ENCODE measurements around the gene ITPR1.

The ITPR1 gene

GRCh38 chr3:4517643-4518311 is 24.6 kb downstream of the ITPR1 start:
- CTCF ChIA-PET, result interaction anchor here (1.1 kb wide), 1 partner anchor 64 kb away, joined by 3 read pairs; no protein-coding TSS in a partner anchor

DNA sequence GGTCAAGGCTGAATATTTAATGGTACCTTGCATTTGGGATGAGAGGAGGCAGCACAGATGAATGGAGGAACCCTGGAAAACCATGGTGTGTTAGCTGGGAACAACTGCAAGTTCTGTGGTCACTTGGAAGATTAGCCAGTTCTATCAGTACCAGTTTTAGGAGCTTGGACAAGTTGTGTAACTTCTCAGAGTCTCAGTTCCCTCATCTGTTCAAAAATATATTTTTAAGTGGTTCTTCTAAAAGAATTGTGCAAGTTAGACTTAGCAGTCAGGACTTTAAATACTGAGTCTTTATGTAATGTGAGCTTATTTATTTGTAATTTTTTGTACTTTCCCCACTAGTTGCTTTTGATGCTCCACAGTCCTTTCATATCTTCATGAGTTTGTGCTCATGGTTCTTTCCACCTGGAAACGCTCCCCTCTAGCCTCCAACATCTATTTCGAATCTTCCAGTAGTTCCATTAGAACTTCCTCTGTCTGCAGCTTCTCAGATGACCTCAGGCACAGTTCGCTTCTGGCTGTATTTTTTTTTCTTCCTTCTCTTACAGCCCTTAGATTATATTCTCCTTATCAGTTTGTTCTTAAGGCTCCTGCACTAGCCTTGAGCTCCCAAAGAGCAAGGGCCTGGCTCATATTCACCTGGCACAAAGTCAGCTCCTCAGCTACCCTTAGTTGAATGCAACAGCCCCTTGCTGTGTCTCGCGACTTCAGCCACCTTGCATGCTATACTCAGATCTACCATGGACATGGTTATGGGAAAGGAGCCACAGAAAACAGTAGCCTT is 27.1 kb downstream of the ITPR1 start:
- Histone ChIP-seq H3K9me3 (ENCODE audit: control insufficient read depth, insufficient read depth, low read depth, low read length) (no peaks in the 10 kb centered on the region), H3K4me3 (ENCODE audit: low read depth, low read length) (no peak overlapping the region), H3K36me3 (ENCODE audit: control insufficient read depth in 2 of 2, insufficient read depth in 1 of 2, low read length in 2 of 2) (peaks cover 0 to 5% of the 10 kb centered on the region in 2 experiments; a peak in 1 of 3 replicates), H3K4me1 (ENCODE audit: control insufficient read depth, insufficient read depth, low read length) (no peaks in the 10 kb centered on the region), H3K27ac (ENCODE audit: extremely low read depth, low read depth, low read length) (no peak overlapping the region)
- ChIA-PET CTCF (no interaction called here), POLR2A (interaction anchor here (1.3 kb wide), 1 partner anchor 27 kb away, joined by 6 read pairs; the partner anchor contains the start of gene ITPR1)
- TF ChIP-seq ZNF174 (tag by site-specific recombination; IDR thresholded peaks at IDR 0.05) (no peak), KLF17 (tag by site-specific recombination; IDR thresholded peaks at IDR 0.05) (no peak), ZNF211 (tag by site-specific recombination; IDR thresholded peaks at IDR 0.05; ENCODE audit: low read depth) (no peak), ZNF514 (tag by site-specific recombination; IDR thresholded peaks at IDR 0.05) (no peak), ZNF747 (tag by site-specific recombination; IDR thresholded peaks at IDR 0.05) (no peak), SETDB1 (IDR thresholded peaks at IDR 0.05; ENCODE audit: insufficient read length, low read length) (no peak), ZIC2 (tag by site-specific recombination; IDR thresholded peaks at IDR 0.05) (no peak), AEBP2 (tag by site-specific recombination; IDR thresholded peaks at IDR 0.05; ENCODE audit: borderline replicate concordance) (no peak)
- TF ChIP-seq, protein P1, sequence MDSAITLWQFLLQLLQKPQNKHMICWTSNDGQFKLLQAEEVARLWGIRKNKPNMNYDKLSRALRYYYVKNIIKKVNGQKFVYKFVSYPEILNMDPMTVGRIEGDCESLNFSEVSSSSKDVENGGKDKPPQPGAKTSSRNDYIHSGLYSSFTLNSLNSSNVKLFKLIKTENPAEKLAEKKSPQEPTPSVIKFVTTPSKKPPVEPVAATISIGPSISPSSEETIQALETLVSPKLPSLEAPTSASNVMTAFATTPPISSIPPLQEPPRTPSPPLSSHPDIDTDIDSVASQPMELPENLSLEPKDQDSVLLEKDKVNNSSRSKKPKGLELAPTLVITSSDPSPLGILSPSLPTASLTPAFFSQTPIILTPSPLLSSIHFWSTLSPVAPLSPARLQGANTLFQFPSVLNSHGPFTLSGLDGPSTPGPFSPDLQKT (IDR thresholded peaks at IDR 0.05; ENCODE audit: borderline replicate concordance, low read depth, low read length), result no peak

More at GRCh38 chr3:4517643-4518311, 24.6 kb downstream of the ITPR1 start:
- peaks cover 2% of the 10 kb centered on the region; the same call in 1 of the 2 replicates for H3K4me1 ChIP-seq (ENCODE audit: control insufficient read depth, insufficient read depth, low read length)
- TF ChIP-seq OSR2 (tag by site-specific recombination; IDR thresholded peaks at IDR 0.05) (no peak), ZNF76 (tag by site-specific recombination; IDR thresholded peaks at IDR 0.05; ENCODE audit: borderline replicate concordance, low read depth) (no peak), ZFP3 (tag by site-specific recombination; IDR thresholded peaks at IDR 0.05; ENCODE audit: low read depth) (no peak), ZNF354C (tag by site-specific recombination; IDR thresholded peaks at IDR 0.05; ENCODE audit: borderline replicate concordance, low read depth) (no peak), ZNF837 (tag by site-specific recombination; IDR thresholded peaks at IDR 0.05) (no peak), KLF7 (tag by site-specific recombination; IDR thresholded peaks at IDR 0.05; ENCODE audit: borderline replicate concordance) (no peak), ZNF561 (tag by site-specific recombination; IDR thresholded peaks at IDR 0.05; ENCODE audit: borderline replicate concordance) (no peak), CTCF (tag by site-specific recombination; IDR thresholded peaks at IDR 0.05) (no peak), ZNF449 (tag by site-specific recombination; IDR thresholded peaks at IDR 0.05) (no peak), KLF9 (tag by site-specific recombination; IDR thresholded peaks at IDR 0.05; ENCODE audit: low read depth) (no peak), TCF7L2 (IDR thresholded peaks at IDR 0.05; ENCODE audit: borderline replicate concordance, low read depth, low read length) (no peak), SP2 (tag by site-specific recombination; IDR thresholded peaks at IDR 0.05) (no peak), ZNF248 (tag by site-specific recombination; IDR thresholded peaks at IDR 0.05) (no peak)
- no peak overlapping the region for H3K27ac ChIP-seq (ENCODE audit: extremely low read depth, low read depth, low read length)
- peaks cover 0 to 5% of the 10 kb centered on the region in 2 experiments; a peak in 1 of 3 replicates for H3K36me3 ChIP-seq (ENCODE audit: control insufficient read depth in 2 of 2, insufficient read depth in 1 of 2, low read length in 2 of 2)
- H3K4me3 ChIP-seq (ENCODE audit: low read depth, low read length), result no peak overlapping the region
- H3K9me3 ChIP-seq (ENCODE audit: control insufficient read depth, insufficient read depth, low read depth, low read length), result no peaks in the 10 kb centered on the region
- POLR2A ChIA-PET, result no interaction called here

All from HEK293 (cell line).